Stimulated activated naive B cell treated with anti-CD40 and anti-IgM and Interleukin-4, amounts not matched to agents 10 μg/mL and 1 μg/mL and 100 μg/mL, for 72 hours (primary cell): ENCODE data around the gene VGLL4.

Experiments used
- ATAC-seq, 2 donors: fragments of 150-1000 bp; cut with Tn5 transposase; replicated peaks; 2 replicates each; pipeline ENCODE4 v1.10.0; 2021; ENCODE audit warnings: moderate library complexity in 1 of 2
- DNase-seq: peaks from one replicate; pipeline ENCODE4 v3.0.0; 2021
- H3K27ac Mint-ChIP-seq: one replicate; pipeline ENCODE4 v1.8.0; 2022; ENCODE audit warnings: mild to moderate bottlenecking, mixed read lengths
- H3K27me3 Mint-ChIP-seq, 2 donors: one replicate each; pipeline ENCODE4 v1.8.0; 2022; ENCODE audit warnings: mixed read lengths in 2 of 2
- H3K36me3 Mint-ChIP-seq, 2 donors: one replicate each; pipeline ENCODE4 v1.8.0; 2022; ENCODE audit warnings: mixed read lengths in 2 of 2, mild to moderate bottlenecking in 1 of 2
- H3K4me1 Mint-ChIP-seq, 2 donors: one replicate each; pipeline ENCODE4 v1.8.0; 2022; ENCODE audit warnings: mixed read lengths in 2 of 2, mild to moderate bottlenecking in 1 of 2
- H3K4me3 Mint-ChIP-seq, 2 donors: one replicate each; pipeline ENCODE4 v1.8.0; 2022; ENCODE audit warnings: mild to moderate bottlenecking in 2 of 2, mixed read lengths in 2 of 2, moderate library complexity in 1 of 2
- H3K9me3 Mint-ChIP-seq, 2 donors: one replicate each; pipeline ENCODE4 v1.8.0; 2022; ENCODE audit warnings: mixed read lengths in 2 of 2, mild to moderate bottlenecking in 1 of 2

VGLL4 gene

DNA sequence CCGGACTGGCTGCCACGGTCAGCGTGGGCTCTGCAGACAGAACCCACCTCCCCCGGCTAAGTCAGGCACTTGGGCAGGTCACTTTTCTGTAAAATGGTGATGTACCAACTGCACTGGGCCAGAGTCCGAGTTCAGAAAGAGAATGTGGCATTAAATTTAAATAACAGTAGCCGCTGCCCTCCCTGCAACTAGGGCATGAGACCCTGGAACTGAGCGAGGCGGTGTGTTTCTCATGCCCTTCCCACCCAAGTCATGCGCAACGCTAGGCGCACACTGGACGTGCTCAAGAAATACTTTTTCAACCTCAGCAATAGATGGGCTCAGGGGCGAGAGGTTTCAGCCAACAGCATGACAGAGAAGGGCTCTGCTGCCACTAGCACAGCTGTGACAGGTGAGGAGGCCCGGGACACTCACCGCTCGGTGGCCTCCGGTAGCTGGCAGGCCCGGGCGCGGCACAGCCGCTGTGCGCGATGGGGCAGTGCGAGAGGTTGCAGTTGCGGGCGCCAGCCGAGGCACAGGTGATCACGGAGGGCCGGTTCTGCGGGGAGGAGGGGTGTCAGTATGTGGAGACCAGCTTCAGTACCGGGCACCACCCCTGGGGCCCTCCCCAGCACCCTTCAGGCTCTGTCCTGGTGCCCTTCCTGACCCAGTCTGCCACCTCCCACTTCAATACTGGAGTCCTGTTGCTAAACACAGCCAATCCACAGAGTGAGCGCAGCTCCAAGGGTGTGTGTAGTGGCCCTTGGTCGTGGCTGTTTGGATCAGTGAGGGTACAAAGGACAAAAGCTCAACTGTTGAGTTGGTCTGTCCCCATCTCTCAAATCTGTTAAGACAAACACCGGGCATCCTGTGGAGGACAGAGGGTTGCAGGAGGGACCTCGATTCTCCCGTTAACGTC is 84.5 kb downstream of the VGLL4 start:
- Mint-ChIP-seq H3K36me3 (peaks cover 17 to 51% of the 10 kb centered on the region in 2 donors), H3K27me3 (no peaks in the 10 kb centered on the region), H3K9me3 (no peaks in the 10 kb centered on the region), H3K4me3 (no peak overlapping the region), H3K27ac (peak overlapping the region; percentile 80), H3K4me1 (peaks cover 0 to 8% of the 10 kb centered on the region in 2 donors)
- ATAC-seq (no peak), DNase-seq (no peak)

DNA sequence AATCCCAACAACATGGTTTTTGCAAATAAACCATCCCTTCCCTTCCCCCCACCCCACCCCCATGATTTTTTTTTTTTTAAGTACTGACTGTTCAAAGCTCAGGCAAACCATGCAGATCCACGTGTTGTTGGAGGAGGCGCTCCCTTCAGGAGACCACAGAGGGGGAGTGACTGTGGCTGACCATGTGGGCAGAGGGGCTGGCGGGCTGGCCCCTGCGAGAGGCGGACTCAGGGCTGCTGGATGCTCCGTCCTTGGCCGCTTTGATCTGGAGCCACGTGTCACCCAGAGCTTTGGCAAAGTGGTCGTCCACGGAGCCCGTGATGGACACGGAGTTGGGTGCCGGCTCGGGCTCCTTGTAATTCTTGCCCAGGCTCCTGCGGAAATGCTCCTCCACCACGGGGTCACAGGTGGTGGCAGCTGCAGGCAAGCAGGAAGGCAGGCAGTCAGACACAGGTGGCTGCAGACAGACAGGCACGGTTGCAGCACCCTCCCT is 85.3 kb downstream of the VGLL4 start:
- peaks cover 13 to 53% of the 10 kb centered on the region in 2 donors for H3K36me3 Mint-ChIP-seq
- H3K27me3 Mint-ChIP-seq: no peaks in the 10 kb centered on the region
- no peak overlapping the region for H3K4me3 Mint-ChIP-seq
- peak overlapping the region; percentile 20 for H3K27ac Mint-ChIP-seq
- peaks cover 0 to 8% of the 10 kb centered on the region in 2 donors for H3K4me1 Mint-ChIP-seq
- no peaks in the 10 kb centered on the region for H3K9me3 Mint-ChIP-seq
- ATAC-seq: no peak
- DNase-seq: no peak

DNA sequence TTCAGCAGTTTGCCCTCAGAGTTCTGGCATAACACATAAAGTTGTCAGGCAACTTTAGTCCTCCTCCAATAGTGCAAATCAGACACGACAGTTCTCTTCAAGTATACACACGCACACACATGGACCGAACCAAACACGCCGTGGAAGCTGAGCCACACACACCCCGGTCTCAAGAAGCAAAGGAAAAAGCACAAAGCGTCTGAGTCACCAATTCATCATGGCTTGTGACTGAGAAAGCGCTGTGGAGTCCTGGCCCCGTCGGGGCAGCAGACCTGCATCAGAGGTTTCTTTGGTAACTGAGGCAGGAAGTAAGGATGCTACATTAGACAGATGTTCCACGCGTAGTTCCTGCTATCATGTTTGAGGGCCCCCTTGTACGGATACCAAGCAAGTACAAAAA is 85.7 kb downstream of the VGLL4 start:
- Mint-ChIP-seq H3K4me3 (no peak overlapping the region), H3K27ac (peak overlapping the region; percentile 20), H3K4me1 (peaks cover 0 to 8% of the 10 kb centered on the region in 2 donors), H3K9me3 (no peaks in the 10 kb centered on the region), H3K36me3 (peaks cover 17 to 54% of the 10 kb centered on the region in 2 donors), H3K27me3 (no peaks in the 10 kb centered on the region)
- ATAC-seq (no peak), DNase-seq (no peak)

DNA sequence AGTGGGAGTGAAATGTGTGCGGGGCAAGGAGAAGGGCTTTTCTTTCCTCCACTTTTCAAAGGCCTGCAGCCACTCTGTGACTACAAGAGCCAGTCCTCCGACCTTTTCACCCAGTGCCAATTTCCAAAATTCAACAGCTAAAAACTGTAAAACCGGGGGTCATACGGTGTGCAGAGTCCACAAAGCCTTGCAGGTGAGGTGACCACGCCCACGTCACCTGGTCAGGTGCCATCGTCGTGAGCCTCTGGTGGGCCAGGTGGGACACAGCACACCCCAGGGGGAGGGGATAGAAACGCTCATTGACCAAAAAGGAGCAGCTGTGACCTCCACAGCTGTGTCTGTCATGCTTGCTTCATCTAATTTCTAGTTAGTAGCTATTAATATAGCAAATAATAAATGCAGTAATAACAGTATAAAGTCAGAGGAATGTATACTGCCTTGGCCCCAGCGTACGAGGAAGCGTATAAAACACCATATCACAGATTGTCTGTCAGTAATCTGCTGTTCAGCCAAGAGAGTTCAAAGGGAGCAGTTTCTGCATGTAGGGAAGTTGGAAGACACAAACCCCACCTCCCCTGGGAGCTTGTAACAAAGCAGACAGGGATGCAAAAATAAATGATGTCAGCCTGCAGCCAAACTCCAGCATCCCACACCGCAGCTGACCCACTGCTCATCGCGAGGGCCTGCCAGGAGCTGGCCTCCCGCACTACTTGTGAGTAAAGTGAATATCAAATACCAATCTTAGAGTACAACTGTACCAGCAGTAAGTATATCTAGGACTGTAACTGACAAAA is 86.7 kb downstream of the VGLL4 start:
- peaks cover 26 to 56% of the 10 kb centered on the region in 2 donors for H3K36me3 Mint-ChIP-seq
- H3K4me1 Mint-ChIP-seq: peaks cover 0 to 8% of the 10 kb centered on the region in 2 donors
- no peak for DNase-seq
- no peak overlapping the region for H3K27ac Mint-ChIP-seq
- ATAC-seq: no peak
- H3K4me3 Mint-ChIP-seq: no peak overlapping the region
- H3K9me3 Mint-ChIP-seq: no peaks in the 10 kb centered on the region
- H3K27me3 Mint-ChIP-seq: no peaks in the 10 kb centered on the region

DNA sequence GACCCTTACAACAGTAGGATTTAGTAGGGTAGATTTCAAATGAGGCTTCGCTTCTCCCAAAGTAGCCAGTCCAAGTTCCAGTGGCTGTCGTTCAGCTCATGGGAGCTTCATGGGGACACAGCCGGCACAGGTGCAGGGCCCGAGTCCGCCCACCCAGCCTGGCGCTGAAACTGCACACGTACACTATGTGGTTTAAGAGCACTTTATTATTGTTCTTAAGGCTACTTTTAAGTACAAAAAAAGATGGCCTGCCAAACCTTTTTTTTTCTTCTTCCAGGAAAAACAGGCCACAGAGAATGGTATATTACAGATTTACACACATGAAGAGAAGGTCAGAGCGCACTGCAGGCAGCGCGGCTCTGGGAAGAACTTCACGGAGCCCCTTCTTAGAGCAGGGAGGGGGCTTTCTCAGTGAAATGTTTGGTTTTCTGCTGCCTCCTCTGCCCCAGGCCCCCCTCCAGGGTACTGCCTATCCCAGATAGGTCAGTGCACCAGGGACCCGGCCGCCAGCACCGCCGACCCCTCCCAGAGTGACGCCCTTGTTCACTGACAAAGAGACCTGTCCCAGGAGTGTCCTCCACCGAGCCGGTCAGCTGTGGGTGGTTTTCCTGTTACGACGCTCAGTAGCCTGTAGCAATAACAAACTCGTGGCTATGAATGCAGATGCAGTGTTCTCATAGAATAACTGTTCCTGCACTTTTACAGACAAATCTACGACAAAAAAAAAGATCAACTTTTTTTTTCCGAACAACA is 87.7 kb downstream of the VGLL4 start:
- DNase-seq (no peak), ATAC-seq (no peak)
- Mint-ChIP-seq H3K27me3 (no peaks in the 10 kb centered on the region), H3K4me3 (no peak overlapping the region), H3K36me3 (peaks cover 27 to 60% of the 10 kb centered on the region in 2 donors), H3K27ac (peak overlapping the region; percentile 37), H3K4me1 (peaks cover 0 to 11% of the 10 kb centered on the region in 2 donors), H3K9me3 (no peaks in the 10 kb centered on the region)

DNA sequence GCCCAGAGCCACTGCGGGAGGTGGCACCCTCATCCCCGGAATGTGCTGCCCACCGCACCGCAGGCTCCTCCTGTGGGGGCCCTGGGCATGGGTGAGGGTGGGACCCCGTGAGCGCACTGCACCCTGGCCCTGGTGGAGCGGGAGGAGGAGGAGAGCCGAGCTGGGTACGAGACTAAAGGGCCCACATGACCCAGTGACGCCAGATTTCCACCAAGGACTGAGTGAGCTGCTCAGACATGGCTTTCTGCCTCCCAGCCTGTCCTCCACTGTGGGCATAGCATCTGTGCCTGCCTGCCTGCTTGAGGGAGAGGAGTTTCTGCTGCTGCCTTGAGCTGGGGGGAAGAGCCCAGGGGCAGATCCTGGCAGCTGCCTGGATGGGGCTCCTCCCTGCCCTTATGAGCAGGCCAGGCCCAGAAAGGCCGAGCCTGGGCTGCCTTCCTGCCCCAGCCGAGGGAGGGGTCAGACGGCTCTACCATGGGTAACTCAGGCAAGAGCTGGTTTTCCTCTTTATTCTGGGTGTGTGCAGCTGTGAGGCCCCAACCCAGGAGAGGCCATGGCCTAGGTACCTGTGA is 88.4 kb downstream of the VGLL4 start:
- DNase-seq: no peak
- H3K4me3 Mint-ChIP-seq: no peak overlapping the region
- no peaks in the 10 kb centered on the region for H3K27me3 Mint-ChIP-seq
- H3K4me1 Mint-ChIP-seq: peaks cover 6 to 16% of the 10 kb centered on the region in 2 donors
- H3K36me3 Mint-ChIP-seq: peaks cover 27 to 60% of the 10 kb centered on the region in 2 donors
- H3K27ac Mint-ChIP-seq: peak overlapping the region; percentile 37
- H3K9me3 Mint-ChIP-seq: peaks cover 0 to 2% of the 10 kb centered on the region in 2 donors
- ATAC-seq: no peak

DNA sequence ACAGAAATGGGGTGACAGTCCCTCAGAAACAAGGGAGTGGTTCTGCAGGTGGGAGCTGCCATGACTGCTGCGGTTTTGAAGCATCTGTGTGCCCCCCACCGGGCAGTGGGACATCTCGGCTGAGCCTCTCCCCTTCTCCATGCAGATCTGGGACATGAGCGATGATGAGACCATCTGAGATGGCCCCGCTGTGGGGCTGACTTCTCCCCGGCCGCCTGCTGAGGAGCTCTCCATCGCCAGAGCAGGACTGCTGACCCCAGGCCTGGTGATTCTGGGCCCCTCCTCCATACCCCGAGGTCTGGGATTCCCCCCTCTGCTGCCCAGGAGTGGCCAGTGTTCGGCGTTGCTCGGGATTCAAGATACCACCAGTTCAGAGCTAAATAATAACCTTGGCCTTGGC is 89.0 kb downstream of the VGLL4 start:
- peaks cover 9 to 17% of the 10 kb centered on the region in 2 donors for H3K4me1 Mint-ChIP-seq
- H3K36me3 Mint-ChIP-seq: peaks cover 29 to 55% of the 10 kb centered on the region in 2 donors
- no peak for DNase-seq
- no peak overlapping the region for H3K4me3 Mint-ChIP-seq
- peaks cover 0 to 2% of the 10 kb centered on the region in 2 donors for H3K9me3 Mint-ChIP-seq
- no peak overlapping the region for H3K27ac Mint-ChIP-seq
- no peak for ATAC-seq
- H3K27me3 Mint-ChIP-seq: no peaks in the 10 kb centered on the region

DNA sequence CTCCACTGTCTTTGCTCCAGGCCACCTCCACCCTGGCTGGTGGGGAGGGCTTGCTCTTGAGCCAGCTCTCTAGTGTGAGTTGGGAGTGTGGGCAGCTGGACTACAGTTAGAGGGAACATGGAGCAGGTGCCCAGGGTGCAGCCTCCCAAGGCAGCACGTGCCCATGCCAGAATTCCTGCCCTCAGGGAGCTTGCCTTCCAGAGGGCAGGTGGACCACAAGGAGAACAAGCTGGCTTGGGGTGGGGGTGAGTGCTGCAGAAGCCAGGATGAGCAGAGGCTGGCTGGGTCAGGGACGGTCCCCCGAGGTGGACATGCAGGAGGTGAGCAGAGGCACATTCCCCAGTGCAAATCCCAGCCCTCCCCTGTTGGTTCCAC is 89.5 kb downstream of the VGLL4 start:
- Mint-ChIP-seq H3K9me3 (peaks cover 0 to 2% of the 10 kb centered on the region in 2 donors), H3K4me1 (peaks cover 14 to 21% of the 10 kb centered on the region in 2 donors), H3K27me3 (no peaks in the 10 kb centered on the region), H3K4me3 (no peak overlapping the region), H3K27ac (peak overlapping the region; percentile 56), H3K36me3 (peaks cover 30 to 55% of the 10 kb centered on the region in 2 donors)
- DNase-seq (no peak), ATAC-seq (no peak)

DNA sequence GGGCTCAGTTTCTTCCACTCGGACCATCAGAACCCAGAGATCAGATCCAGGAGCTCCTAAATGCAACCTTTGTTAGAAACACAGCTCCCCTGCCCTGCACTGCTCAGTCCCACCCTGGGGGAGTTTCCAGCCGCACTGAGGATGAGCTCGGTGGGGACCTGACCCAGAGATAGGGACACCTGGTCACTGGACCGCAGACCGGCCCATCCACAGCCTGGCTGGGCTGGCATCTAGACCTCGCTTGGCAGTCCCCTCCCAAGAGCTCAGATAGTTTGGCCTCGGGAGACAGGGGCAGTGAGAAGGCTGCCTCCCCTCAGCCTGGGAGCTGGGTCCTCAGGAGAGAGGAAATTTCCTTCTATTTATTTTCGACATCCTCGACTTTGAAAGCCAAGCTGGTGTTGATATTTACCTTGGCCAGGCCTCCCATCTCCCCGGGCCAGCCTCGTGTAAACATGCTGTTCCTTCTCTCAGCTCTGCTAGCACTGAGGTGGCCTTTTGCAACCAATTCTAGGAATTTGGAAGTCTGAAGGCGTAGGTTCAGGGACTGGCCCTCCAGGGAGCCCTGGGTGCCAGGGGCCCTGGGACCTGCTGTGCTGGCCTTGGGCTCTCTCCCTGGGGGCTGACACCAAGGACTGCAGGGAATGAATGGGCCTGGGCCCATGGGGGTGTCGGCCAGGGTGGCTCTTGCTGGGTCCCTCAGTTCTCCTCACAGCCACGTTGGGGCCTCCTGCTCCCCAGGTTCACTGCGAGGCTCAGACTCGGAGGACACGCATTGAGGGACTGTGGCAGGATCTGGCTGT is 90.1 kb downstream of the VGLL4 start:
- DNase-seq: no peak
- H3K27ac Mint-ChIP-seq: peak overlapping the region; percentile 81
- peaks cover 0 to 2% of the 10 kb centered on the region in 2 donors for H3K9me3 Mint-ChIP-seq
- H3K4me3 Mint-ChIP-seq: no peak overlapping the region
- no peaks in the 10 kb centered on the region for H3K27me3 Mint-ChIP-seq
- peaks cover 31 to 57% of the 10 kb centered on the region in 2 donors for H3K36me3 Mint-ChIP-seq
- H3K4me1 Mint-ChIP-seq: peaks cover 15 to 25% of the 10 kb centered on the region in 2 donors
- ATAC-seq: no peak

DNA sequence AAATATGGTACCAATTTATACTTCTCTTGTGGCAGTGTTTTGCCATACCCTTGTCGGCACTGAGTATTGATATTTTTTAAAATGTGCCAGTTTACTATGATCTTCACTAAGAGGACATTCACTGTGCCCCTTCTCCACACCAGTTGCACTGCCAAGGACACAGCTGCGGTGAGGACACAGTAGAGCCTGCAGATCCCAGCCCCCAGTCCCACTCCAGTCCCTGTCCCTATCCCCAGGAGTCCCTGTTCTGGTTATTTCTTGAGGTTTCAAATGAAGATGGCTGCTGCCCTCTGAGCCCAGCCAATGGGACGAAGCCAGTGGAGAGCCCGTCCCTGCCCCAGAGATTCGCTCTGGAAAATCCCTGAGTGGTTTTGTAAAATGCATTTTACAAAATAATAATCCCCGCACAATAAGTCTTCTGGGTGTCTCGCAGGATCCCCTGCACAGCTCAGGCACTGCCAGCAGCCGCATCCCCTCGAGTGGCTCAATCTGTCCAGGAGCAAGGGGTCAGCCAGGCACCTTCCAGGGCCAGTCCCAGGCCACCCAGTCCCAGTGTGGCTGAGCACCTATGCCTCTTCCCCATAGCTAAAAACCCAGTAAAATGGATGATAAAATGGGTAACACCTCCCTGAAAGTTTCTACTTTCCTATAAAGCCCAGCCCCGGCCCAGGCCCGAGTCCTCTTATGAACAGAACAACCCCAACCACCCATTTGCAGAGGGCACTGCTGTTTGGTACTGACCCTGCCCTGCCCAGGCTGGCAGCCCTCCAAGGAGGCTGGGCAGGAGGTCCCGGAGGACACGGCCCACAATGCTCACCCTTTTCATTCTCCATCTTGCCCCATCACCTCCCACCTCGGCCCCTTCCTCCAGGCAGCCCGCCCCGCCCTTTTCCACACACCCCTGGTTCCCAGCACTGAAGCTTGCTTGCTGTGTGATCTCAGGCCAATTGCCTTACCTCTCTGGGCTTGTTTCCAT is 91.1 kb downstream of the VGLL4 start:
- H3K9me3 Mint-ChIP-seq: peaks cover 0 to 2% of the 10 kb centered on the region in 2 donors
- ATAC-seq (no peak), DNase-seq (no peak)
- H3K27me3 Mint-ChIP-seq: no peaks in the 10 kb centered on the region
- peaks cover 31 to 62% of the 10 kb centered on the region in 2 donors for H3K36me3 Mint-ChIP-seq
- H3K4me3 Mint-ChIP-seq: no peak overlapping the region
- H3K4me1 Mint-ChIP-seq: peaks cover 17 to 27% of the 10 kb centered on the region in 2 donors
- H3K27ac Mint-ChIP-seq: no peak overlapping the region

DNA sequence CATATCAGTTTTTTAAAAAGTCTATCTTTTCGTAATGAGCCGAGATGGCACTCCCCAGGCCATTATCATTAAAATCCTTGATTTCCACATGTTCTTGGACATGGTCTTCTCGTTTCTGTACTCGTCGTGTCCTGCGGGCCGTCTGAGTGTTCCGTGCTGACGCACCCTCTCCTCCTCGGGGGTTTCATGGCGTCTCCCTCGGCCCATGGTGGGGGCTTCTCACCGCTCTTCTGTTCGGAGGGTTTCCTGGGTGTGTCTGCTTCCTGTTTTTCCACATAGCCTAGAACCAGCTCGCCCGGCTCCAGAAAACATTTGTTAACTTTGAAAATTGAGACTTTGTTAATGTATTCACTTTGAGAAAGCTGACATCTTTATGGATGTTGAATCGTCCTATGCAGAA is 92.7 kb downstream of the VGLL4 start:
- H3K36me3 Mint-ChIP-seq: peaks cover 33 to 65% of the 10 kb centered on the region in 2 donors
- H3K27me3 Mint-ChIP-seq: no peaks in the 10 kb centered on the region
- ATAC-seq (no peak), DNase-seq (no peak)
- no peak overlapping the region for H3K4me3 Mint-ChIP-seq
- peaks cover 17 to 27% of the 10 kb centered on the region in 2 donors for H3K4me1 Mint-ChIP-seq
- peaks cover 0 to 4% of the 10 kb centered on the region in 2 donors for H3K9me3 Mint-ChIP-seq
- H3K27ac Mint-ChIP-seq: peak overlapping the region; percentile 3

DNA sequence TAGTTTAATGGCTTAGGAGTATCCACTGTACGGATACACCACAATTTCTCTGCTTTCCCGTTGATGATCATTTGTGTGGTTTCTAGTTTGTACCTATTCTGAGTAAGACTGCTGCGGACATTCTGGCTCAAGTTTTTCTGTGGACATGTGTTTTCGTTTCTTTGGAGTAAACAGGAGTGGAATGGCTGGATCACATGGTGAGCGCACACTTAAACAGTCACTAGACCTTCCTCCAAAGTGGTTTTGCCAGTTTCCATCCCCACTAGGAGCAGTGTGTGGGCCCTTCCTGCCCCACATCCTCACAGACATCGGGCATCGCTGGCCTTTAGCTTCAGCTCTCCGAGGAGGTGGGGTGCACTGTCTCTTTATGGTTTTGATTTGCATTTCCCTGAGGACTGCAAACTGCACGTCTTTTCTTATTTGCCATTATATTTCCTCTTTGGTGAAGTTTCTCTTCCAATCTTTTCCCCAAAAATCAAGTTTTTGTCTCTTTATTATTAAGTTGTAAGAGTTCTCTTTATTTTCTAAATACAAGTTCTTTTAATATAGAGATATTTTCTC is 94.1 kb downstream of the VGLL4 start:
- Mint-ChIP-seq H3K27ac (no peak overlapping the region), H3K4me3 (no peak overlapping the region), H3K27me3 (no peaks in the 10 kb centered on the region), H3K9me3 (peaks cover 0 to 4% of the 10 kb centered on the region in 2 donors), H3K36me3 (peaks cover 32 to 64% of the 10 kb centered on the region in 2 donors), H3K4me1 (peaks cover 17 to 27% of the 10 kb centered on the region in 2 donors)
- ATAC-seq (no peak), DNase-seq (no peak)
